GM21717 (cell line): ENCODE measurements around the gene HSPBP1.

Source experiments
- ATAC-seq: cut with Tn5 transposase; IDR thresholded peaks from one replicate; pipeline ENCODE4 v1.9.1; 2021; ENCODE audit warnings: mild to moderate bottlenecking, moderate library complexity; ENCODE audit not compliant: unreplicated experiment

Gene HSPBP1

GRCh38 chr19:55275851-55276719 lies 3.8 kb downstream of the HSPBP1 start:
- no peak for ATAC-seq

- ATAC-seq, result no peak
Measured at GRCh38 chr19:55273978-55274707, 5.8 kb downstream of the HSPBP1 start.

- ATAC-seq, result no peak
Measured at GRCh38 chr19:55272142-55272541, 7.8 kb downstream of the HSPBP1 start.

DNA sequence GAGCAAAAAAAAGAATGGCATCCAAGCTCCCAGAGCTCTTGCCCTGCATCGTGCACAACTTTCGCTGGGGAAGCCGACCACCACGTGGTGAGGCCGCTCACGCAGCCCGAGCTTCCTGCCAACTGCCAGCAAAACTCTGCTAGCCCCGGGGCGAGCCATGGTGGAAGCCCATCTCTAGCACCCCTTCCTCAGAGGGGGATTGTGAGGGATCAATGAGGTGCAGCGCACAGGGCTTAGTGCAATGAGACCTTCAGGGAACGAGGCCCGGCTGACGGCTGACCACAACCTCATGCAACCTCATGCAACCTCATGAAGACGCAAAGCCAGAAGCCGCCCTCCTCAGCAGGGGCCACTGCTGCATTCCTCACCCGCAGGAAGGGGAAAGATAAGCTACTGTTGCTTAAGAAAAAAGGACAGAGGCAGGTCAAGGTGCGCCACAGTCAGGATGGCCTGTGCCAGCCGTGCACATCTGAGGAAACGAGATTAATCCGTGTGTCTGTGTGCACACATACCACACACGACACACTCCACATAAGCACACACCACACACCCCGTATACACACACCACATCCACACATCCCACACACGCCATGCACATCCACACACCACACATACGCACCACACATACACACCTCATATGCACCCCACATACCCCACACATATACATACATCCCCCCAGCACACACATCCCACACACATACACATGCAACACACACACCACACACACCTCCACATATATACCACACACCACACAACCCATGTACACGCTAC lies 9.6 kb downstream of the HSPBP1 start:
- no peak for ATAC-seq

DNA sequence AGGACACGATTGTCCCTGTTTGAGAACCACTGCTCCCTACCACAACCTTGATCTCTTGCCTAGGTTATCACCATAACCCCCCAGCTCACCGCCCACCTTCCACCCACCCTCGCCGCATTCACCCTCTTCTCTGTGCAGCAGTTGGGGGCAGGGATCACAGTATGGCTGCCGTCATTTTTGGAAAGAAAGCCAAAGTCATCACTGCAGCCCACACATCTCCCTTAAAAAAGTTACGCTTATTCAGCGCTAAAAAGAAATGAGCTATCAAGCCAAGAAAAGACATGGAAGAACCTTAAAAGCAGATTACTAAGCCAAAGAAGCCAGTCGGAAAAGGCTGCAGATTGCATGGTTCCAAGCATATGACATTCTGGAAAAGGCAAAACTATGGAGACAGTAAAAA lies 10.6 kb downstream of the HSPBP1 start:
- ATAC-seq, result no peak

DNA sequence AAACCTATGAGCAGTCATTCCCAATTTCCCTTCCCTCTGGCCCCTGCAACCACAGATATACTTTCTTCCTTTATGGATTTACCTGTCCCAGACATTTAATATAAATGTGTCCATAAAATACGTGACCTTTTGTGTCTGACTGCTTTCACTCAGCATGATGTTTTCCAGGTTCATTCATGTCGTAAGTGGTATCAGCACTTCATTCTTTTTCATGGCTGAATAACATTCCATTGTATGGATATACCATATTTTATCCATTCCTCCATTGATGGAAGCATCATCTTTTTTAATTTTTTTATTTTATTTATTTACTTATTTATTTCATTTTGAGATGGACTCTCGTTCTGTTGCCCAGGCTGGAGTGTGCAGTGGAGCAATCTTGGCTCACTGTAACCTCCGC lies 13.1 kb downstream of the HSPBP1 start:
- ATAC-seq, result no peak

- ATAC-seq, result no peak
Measured at GRCh38 chr19:55266404-55266803, 13.5 kb downstream of the HSPBP1 start.

DNA sequence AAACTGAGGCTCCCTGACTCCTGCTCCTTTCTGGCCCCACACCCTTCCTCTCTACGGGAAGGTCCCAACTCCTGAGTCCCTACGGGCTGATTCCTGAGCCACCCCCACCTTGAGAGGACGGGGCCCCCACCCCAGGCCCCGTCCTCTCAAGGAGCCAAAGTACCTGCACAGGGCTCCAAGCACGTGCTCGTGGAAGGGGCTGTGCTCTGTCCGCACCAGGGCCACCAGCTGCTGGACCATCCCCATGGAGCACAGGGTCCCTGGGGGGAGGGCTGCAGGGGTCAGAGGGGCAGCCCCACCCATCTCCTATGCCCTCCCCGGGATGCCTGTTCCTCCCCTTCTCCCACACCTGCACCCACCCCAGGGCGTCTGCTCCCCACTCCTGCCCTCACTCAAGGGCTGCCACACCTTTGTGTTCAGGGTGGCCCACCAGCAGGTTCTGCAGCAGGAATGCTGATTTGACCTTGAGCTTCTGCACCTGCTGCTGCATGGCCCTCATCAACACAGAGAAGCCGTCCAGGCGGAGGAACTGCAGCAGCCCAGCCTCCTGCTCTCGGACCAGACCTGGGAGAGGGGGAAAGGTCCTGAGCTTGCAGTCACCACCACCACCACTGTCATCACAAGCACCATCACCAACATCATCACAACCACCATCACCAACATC lies 14.1 kb downstream of the HSPBP1 start:
- no peak for ATAC-seq

GRCh38 chr19:55265173-55265572 lies 14.7 kb downstream of the HSPBP1 start:
- no peak for ATAC-seq

DNA sequence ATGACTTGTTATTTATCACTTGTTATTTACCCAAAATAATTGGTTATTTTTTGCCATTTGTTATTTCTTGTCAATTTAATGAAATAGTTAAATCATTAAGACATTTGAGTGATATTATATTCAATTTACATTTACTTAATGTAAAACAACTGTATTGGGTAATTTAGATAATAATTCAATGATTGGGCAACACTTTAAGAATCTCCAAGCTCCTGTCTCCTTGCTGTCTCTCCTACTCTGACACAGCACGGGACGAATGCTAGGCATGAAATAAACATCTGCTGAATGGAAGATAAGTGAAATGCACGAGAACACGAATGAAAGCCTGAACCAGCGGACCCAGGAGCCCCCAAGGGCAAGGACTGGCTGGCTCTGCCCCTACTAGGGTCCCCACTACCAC lies 15.4 kb downstream of the HSPBP1 start:
- no peak for ATAC-seq

GRCh38 chr19:55262359-55262758 lies 17.6 kb downstream of the HSPBP1 start:
- ATAC-seq, result no peak

DNA sequence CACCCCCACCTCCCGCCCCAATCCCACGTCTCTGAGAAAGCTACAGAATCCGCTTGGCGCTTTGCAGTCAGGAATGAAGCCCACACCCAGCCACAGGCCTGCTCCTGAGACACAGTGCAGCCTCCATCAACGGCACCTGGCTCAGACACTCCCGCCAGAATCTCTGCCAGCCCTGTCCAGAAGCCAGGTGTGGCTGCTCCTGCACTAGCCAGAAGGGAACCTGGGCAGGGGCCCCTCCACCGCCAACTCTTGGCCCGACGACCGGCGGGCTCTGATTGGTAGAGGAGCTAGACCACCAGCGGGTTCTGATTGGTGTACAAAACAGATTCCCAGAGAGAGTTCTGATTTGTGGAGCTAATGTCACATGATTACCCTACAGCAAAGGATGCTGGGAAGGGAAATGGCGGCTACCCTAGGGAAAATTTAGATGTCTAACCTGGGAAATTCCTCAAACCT lies 18.2 kb downstream of the HSPBP1 start:
- no peak for ATAC-seq

DNA sequence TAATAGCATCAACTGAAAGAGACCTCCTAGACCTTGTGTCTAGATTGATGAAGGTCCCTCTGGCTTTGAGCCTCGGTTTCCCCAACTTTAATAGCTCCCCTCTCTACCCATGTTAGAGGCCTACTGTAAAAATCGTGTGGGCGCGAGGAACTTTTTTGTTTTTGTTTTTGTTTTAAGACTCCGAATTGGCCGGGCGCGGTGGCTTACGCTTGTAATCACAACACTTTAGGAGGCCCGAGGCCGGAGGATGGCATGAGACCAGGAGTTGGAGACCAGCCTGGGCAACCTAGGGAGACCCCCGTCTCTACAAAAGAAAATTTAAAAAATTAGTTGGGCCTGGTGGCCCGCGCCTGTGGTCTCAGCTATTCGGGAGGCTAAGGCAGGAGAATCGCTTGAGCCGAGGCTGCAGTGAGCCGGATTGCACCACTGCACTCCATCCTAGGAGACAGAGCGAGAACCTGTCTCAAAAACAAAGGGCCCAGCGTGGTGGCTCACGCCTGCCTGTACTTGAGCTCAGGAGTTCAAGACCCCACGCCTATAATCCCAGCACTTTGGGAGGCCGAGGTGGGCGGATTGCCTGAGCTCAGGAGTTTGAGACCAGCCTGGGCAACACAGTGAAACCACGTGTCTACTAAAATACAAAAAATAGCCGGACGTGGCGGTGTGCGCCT lies 20.2 kb downstream of the HSPBP1 start:
- ATAC-seq, result no peak

DNA sequence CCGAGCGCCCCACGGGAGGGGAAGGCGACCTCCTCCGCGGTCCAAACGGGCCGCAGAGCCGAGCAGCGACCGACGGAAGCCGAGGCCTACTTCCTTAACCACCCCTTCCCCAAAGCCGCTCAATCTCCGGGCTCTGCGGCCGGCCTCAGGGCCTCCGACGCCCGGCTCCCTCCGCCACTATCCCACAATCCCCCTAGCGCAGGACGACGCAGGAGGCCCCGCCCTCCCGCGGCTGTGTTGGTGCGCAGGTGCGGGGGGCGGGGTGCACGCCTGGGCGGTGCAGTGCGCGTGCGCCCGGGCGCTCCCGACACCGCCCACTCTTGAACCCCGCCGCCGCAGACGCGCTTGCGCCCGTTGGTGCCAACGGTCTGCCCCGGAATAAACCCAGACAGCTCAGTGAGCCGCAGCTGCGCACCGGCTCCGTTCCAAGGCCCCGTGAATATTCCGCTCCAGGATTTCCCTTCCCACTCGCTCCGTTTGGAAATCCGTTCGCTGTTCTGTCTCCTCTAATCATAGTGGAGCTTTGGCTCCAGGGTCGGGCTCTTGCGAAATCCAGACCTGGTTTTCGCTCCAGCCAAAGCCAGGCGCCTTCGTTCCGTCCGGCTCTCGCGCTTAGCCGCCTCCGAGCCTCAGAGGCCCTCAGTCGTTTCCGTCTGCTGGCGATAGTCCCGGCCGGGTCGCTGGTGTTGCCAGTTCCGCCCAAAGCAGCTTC lies 20.9 kb downstream of the HSPBP1 start, which contains the start of gene PPP6R1:
PPP6R1 (minus strand) TSS at position 190 of the 712 bp plus-strand sequence. CDS start 11,914 bp downstream, outside the sequence.
- ATAC-seq, result peak; percentile 45

DNA sequence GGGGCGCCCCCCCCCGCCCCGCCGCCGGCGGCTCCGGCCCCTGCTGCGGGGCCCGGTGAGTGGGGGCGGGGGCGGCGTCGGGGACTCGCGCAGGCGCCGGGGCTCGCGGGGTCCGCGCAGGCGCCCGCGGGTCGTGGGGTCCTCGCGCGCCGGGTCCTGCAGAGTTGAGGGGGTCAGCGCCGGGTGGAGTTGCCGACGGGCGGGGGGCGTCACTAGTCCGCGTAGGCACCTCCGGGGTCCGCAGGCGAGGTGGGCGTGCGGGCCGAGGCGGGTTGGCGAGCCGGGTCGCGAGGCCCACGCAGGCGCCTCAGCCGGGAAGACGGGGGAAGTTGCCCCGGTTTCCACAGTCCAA lies 21.5 kb downstream of the HSPBP1 start:
- ATAC-seq, result peak; percentile 11

- peak; percentile 2 for ATAC-seq
Measured at GRCh38 chr19:55257461-55258420, 22.2 kb downstream of the HSPBP1 start.

DNA sequence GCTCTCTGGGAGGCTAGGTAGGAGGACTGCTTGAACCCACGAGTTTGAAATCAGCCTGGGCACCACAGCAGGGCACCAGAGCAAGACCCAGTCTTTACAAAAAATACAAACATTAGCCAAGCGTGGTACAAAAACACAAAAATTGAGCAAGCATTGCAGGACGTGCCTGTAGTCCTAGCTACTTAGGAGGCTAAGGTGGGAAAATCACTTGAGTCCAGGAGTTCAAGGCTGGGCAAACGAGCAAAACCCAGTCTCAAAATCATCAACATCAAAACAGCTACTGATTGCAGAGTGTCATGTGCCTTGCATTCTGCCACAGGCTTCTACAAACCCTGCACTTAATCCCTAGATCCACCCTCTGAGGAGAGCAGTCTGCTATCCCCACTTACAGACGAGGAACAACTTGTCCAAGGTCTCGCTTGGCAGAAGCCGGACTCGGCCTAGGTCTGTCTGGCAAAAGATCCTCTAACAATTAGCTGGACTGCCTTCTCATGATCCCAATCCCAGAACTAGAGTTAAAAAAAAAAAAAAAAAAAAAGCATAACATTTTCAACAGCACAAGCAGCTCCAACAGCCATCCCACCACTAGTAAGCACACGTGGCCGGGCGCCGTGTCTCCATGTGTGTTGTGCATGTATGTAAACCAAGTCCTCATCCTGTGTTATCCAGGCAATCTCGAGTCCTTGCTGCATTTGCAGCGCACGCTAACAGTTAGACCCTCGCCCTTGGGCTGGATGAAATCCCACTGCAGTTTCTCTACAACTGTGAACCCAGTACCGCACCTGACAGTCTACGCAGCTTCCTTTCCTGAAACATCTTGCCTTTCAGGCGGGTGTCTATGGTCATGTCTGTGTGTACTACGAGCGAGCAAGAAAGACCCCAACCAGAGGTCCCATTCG lies 23.1 kb downstream of the HSPBP1 start:
- no peak for ATAC-seq
